Fibroblast of villous mesenchyme (primary cell): Measurements from ENCODE around the gene UQCC2. TPM values are rescaled to one million over a fixed set of nuclear protein-coding genes. Genes with fewer than 3 reads are reported as not detected.

ENCODE experiments used
- DNase-seq: peaks from one replicate; pipeline ENCODE4 v3.0.0-alpha.2; 2010; ENCODE audit warnings: low read depth
- H3K4me3 ChIP-seq: 2 replicates; pipeline ENCODE4 v1.5.1; 2011; ENCODE audit warnings: low read depth, mild to moderate bottlenecking, low read length
- CTCF ChIP-seq: IDR thresholded peaks from 2 replicates; pipeline ENCODE4 v1.5.1; 2012; ENCODE audit warnings: low read depth, mild to moderate bottlenecking, low read length; ENCODE audit not compliant: insufficient read depth
- small RNA-seq: library from RNA; depleted of rRNA; stranded (forward); fragments of <200 nt; gene quantifications from one replicate; pipeline ENCODE3, GENCODE V24; 2012
- total RNA-seq: library from RNA; depleted of rRNA; stranded (reverse); fragments of >200 nt; gene quantifications from 2 replicates; pipeline ENCODE4 v1.2.3, GENCODE V29; 2012

UQCC2 gene
- total RNA-seq, 1 donor, result 24.6 TPM

- H3K4me3 ChIP-seq, result no peak overlapping the region
- no peak for DNase-seq
These were observed 59.5 kb downstream of the UQCC2 start for GRCh38 chr6:33652002-33652401.

DNA sequence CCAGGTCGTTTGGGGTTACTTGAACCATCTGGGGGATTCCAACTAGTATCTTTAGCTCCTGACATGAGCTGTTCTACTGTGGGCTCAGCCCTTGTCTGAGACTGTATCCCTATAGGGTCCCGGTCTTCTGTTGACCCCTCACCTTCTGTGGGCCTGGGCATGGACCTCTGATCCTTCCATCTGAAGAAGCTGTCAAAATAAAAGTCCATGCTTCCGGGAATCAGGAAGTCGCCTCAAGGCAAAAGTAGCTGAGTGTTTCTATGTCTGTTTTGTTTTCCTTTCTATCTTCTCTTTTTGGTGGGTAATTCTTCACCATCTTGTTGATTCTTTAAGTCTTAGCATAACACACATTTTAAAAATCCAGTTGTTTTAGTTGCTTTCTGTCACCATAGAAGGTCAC is 60.1 kb downstream of the UQCC2 start:
- no peak for TF ChIP-seq CTCF
- no peak overlapping the region for H3K4me3 ChIP-seq
- no peak for DNase-seq

More at GRCh38 chr6:33652002-33652401, 59.5 kb downstream of the UQCC2 start:
- no peak for TF ChIP-seq CTCF

Small RNA genes within 50 kb of the gene (small RNA-seq; reads per million reads assigned to genes)
- gene MIR3934, result not detected

Other genes with a start within 250 kb of the UQCC2 start
- 20.0 and 30.7 TPM in 2 replicates for gene BAK1, start 131.4 kb downstream of the UQCC2 start, total RNA-seq
- gene ITPR3, start 90.4 kb downstream of the UQCC2 start, total RNA-seq, result 15.1 and 20.6 TPM in 2 replicates
- 2.6 and 6.0 TPM in 2 replicates for gene IP6K3, start 35.2 kb upstream of the UQCC2 start, total RNA-seq
- 59.2 and 59.6 TPM in 2 replicates for gene LEMD2, start 77.4 kb upstream of the UQCC2 start, total RNA-seq
- gene MLN, start 92.3 kb upstream of the UQCC2 start, total RNA-seq, result not detected in 2 replicates